SKM-1 (cell line): ENCODE data around the gene SELENOO.

Experiments
- DNase-seq: peaks from one replicate; lab custom pipeline; 2025; ENCODE audit not compliant: unreplicated experiment; lab: John Stamatoyannopoulos, UW

SELENOO gene

GRCh38 chr22:50216055-50216683 is 15.4 kb downstream of the SELENOO start:
- no peak for DNase-seq

- no peak for DNase-seq
Observed at GRCh38 chr22:50216684-50217520, 16.1 kb downstream of the SELENOO start.

- no peak for DNase-seq
Observed at GRCh38 chr22:50217543-50218152, 16.8 kb downstream of the SELENOO start.

- DNase-seq, result no peak
Observed at GRCh38 chr22:50218153-50218995, 17.6 kb downstream of the SELENOO start.

GRCh38 chr22:50218996-50219727 is 18.4 kb downstream of the SELENOO start:
- no peak for DNase-seq

GRCh38 chr22:50219800-50220602 is 19.2 kb downstream of the SELENOO start:
- DNase-seq, result no peak

GRCh38 chr22:50220603-50221409 is 20.0 kb downstream of the SELENOO start:
- no peak for DNase-seq

- DNase-seq, result no peak
Observed at GRCh38 chr22:50221410-50222300, 20.8 kb downstream of the SELENOO start.

- no peak for DNase-seq
Observed at GRCh38 chr22:50222508-50222907, 21.7 kb downstream of the SELENOO start.

- no peak for DNase-seq
Observed at GRCh38 chr22:50224071-50224470, 23.3 kb downstream of the SELENOO start.

- DNase-seq, result no peak
Observed at GRCh38 chr22:50225200-50225969, 24.6 kb downstream of the SELENOO start.

GRCh38 chr22:50226063-50226874 is 25.5 kb downstream of the SELENOO start:
- no peak for DNase-seq

GRCh38 chr22:50226875-50227165 is 26.0 kb downstream of the SELENOO start:
- DNase-seq, result no peak

- no peak for DNase-seq
Observed at GRCh38 chr22:50227579-50228215, 26.9 kb downstream of the SELENOO start.

GRCh38 chr22:50228366-50228765 is 27.6 kb downstream of the SELENOO start:
- no peak for DNase-seq

- no peak for DNase-seq
Observed at GRCh38 chr22:50229370-50229769, 28.6 kb downstream of the SELENOO start.
